ENCODE results near the gene CTNNA3. TPM values are rescaled to one million over a fixed set of nuclear protein-coding genes. Genes with fewer than 3 reads are reported as not detected.
A peak's percentile ranks its signal among the peaks of the same experiment; 100 is the strongest.

Gene CTNNA3
- total and polyA plus RNA-seq, 2 donors (not counting 1 experiment from before 2014, with no cell fraction given), result not detected

DNA sequence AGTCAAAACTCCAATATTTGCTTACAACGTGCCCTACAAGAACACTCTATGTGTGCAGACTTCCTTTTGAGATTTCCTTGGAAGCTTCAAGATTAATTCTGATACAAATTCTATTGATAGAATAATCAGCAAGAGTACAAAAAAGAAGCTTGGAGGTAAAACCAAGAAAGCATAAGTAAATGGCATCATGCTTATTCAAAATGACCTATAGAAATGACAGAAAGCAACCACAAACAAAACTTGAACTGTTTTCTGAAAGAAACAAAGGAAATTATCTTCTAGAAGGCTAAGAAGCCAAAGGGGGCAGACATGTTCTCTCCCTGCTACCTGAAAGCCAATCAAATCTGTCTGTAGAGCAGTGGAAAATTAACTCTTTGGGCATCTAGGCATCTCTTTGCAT lies 73.0 kb downstream of the CTNNA3 start:
- no peaks in the 10 kb centered on the region for H3K36me3 ChIP-seq (ENCODE audit: control insufficient read depth, insufficient read depth, low read length)
- H3K9ac ChIP-seq (ENCODE audit: insufficient read depth, low read length), result no peak overlapping the region
- no peak overlapping the region for H3K27ac ChIP-seq (ENCODE audit: insufficient read depth, low read length)
- no peaks in the 10 kb centered on the region for H3K9me3 ChIP-seq (ENCODE audit: control insufficient read depth, insufficient read depth, low read depth, low read length)
- no peaks in the 10 kb centered on the region for H3K79me2 ChIP-seq (ENCODE audit: control insufficient read depth, insufficient read depth, low read length)
- no peak for DNase-seq (ENCODE audit: low read depth in 2 of 2)
- no peaks in the 10 kb centered on the region for H3K4me1 ChIP-seq (ENCODE audit: control insufficient read depth, extremely low read depth, insufficient read depth, low read length)
- H2AFZ ChIP-seq (ENCODE audit: low read length), result no peak overlapping the region
- no peak overlapping the region for H3K4me3 ChIP-seq (replicated peaks in 1 of 4; ENCODE audit: control extremely low read depth in 1 of 4, insufficient read depth in 1 of 4, low read depth in 3 of 4, low read length in 4 of 4)
- H3K4me2 ChIP-seq (ENCODE audit: extremely low read depth, insufficient read depth, low read length), result no peak overlapping the region
- no peaks in the 10 kb centered on the region for H4K20me1 ChIP-seq (ENCODE audit: control insufficient read depth, extremely low read depth, insufficient read depth, low read length)
- no peak for TF ChIP-seq EZH2 (IDR thresholded peaks at IDR 0.05; ENCODE audit: low read length, missing control alignments)
- TF ChIP-seq, protein P1, sequence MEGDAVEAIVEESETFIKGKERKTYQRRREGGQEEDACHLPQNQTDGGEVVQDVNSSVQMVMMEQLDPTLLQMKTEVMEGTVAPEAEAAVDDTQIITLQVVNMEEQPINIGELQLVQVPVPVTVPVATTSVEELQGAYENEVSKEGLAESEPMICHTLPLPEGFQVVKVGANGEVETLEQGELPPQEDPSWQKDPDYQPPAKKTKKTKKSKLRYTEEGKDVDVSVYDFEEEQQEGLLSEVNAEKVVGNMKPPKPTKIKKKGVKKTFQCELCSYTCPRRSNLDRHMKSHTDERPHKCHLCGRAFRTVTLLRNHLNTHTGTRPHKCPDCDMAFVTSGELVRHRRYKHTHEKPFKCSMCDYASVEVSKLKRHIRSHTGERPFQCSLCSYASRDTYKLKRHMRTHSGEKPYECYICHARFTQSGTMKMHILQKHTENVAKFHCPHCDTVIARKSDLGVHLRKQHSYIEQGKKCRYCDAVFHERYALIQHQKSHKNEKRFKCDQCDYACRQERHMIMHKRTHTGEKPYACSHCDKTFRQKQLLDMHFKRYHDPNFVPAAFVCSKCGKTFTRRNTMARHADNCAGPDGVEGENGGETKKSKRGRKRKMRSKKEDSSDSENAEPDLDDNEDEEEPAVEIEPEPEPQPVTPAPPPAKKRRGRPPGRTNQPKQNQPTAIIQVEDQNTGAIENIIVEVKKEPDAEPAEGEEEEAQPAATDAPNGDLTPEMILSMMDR (conservative IDR thresholded peaks at IDR 0.05 in 1 of 2, IDR thresholded peaks at IDR 0.05 in 1 of 2; ENCODE audit: low read depth in 1 of 2, low read length in 2 of 2), result no peak
- H3K27me3 ChIP-seq (ENCODE audit: control insufficient read depth, insufficient read depth, low read length), result no peaks in the 10 kb centered on the region

DNA sequence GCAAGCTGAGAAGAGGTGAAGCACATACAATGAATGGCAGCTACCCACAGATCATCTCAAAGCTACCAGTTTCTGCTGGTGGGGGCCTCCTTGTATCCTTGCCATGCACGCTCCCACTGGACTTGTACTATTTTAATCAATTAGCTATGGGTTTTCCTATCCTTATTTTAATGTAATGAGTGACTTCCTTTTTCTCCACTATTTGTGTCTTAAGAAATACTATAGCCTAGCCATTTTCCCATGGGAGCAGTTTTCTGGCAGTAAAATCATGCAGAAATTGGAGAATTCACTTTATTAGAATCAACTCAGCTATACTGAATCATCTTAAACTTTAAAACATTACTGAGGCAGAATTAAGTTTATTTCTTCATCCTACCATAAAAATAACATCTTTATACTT lies 73.5 kb downstream of the CTNNA3 start:
- Histone ChIP-seq H3K27me3 (ENCODE audit: control insufficient read depth, insufficient read depth, low read length) (no peaks in the 10 kb centered on the region), H3K9me3 (ENCODE audit: control insufficient read depth, insufficient read depth, low read depth, low read length) (no peaks in the 10 kb centered on the region), H3K36me3 (ENCODE audit: control insufficient read depth, insufficient read depth, low read length) (no peaks in the 10 kb centered on the region), H3K4me2 (ENCODE audit: extremely low read depth, insufficient read depth, low read length) (no peak overlapping the region), H3K4me1 (ENCODE audit: control insufficient read depth, extremely low read depth, insufficient read depth, low read length) (no peaks in the 10 kb centered on the region), H3K9ac (ENCODE audit: insufficient read depth, low read length) (no peak overlapping the region), H2AFZ (ENCODE audit: low read length) (no peak overlapping the region), H3K4me3 (replicated peaks in 1 of 4; ENCODE audit: control extremely low read depth in 1 of 4, insufficient read depth in 1 of 4, low read depth in 3 of 4, low read length in 4 of 4) (no peak overlapping the region), H3K27ac (ENCODE audit: insufficient read depth, low read length) (no peak overlapping the region), H4K20me1 (ENCODE audit: control insufficient read depth, extremely low read depth, insufficient read depth, low read length) (no peaks in the 10 kb centered on the region), H3K79me2 (ENCODE audit: control insufficient read depth, insufficient read depth, low read length) (no peaks in the 10 kb centered on the region)
- peak in 1 of 2 donors; percentile 15 for DNase-seq (ENCODE audit: low read depth in 2 of 2)
- TF ChIP-seq, protein P1 (conservative IDR thresholded peaks at IDR 0.05 in 1 of 2, IDR thresholded peaks at IDR 0.05 in 1 of 2; ENCODE audit: low read depth in 1 of 2, low read length in 2 of 2), result no peak
- no peak for TF ChIP-seq EZH2 (IDR thresholded peaks at IDR 0.05; ENCODE audit: low read length, missing control alignments)

DNA sequence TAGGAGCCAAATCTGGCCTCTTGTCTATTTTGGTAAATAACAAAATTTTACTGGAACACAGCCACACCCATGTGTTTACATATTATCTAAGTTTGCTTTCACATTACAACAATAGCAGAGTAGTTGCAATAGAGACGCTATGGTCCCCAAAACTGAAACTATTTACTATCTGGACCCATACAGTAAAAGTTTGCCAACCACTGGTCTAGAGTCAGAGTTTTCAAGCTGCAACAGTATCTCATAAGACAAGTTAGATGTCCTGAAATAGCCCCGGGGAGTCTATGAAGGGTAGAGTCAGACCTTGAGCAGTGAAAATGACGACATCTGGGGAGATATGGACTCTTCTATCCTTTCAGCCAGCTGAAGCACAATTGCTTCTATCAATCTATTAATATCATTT lies 74.2 kb downstream of the CTNNA3 start:
- Histone ChIP-seq H4K20me1 (ENCODE audit: control insufficient read depth, extremely low read depth, insufficient read depth, low read length) (no peaks in the 10 kb centered on the region), H3K9ac (ENCODE audit: insufficient read depth, low read length) (no peak overlapping the region), H2AFZ (ENCODE audit: low read length) (no peak overlapping the region), H3K4me2 (ENCODE audit: extremely low read depth, insufficient read depth, low read length) (no peak overlapping the region), H3K27me3 (ENCODE audit: control insufficient read depth, insufficient read depth, low read length) (no peaks in the 10 kb centered on the region), H3K27ac (ENCODE audit: insufficient read depth, low read length) (no peak overlapping the region), H3K36me3 (ENCODE audit: control insufficient read depth, insufficient read depth, low read length) (no peaks in the 10 kb centered on the region), H3K79me2 (ENCODE audit: control insufficient read depth, insufficient read depth, low read length) (no peaks in the 10 kb centered on the region), H3K4me1 (ENCODE audit: control insufficient read depth, extremely low read depth, insufficient read depth, low read length) (no peaks in the 10 kb centered on the region), H3K4me3 (replicated peaks in 1 of 4; ENCODE audit: control extremely low read depth in 1 of 4, insufficient read depth in 1 of 4, low read depth in 3 of 4, low read length in 4 of 4) (no peak overlapping the region), H3K9me3 (ENCODE audit: control insufficient read depth, insufficient read depth, low read depth, low read length) (no peaks in the 10 kb centered on the region)
- DNase-seq (ENCODE audit: low read depth in 2 of 2), result no peak
- TF ChIP-seq, protein P1 (conservative IDR thresholded peaks at IDR 0.05 in 1 of 2, IDR thresholded peaks at IDR 0.05 in 1 of 2; ENCODE audit: low read depth in 1 of 2, low read length in 2 of 2), result no peak
- no peak for TF ChIP-seq EZH2 (IDR thresholded peaks at IDR 0.05; ENCODE audit: low read length, missing control alignments)
